Measurements from ENCODE around the gene PSTPIP2. TPM values are rescaled to one million over a fixed set of nuclear protein-coding genes. Genes with fewer than 3 reads are reported as not detected.

The PSTPIP2 gene
- total and polyA plus RNA-seq, 2 of the 4 experiments (the other 2 are of a cell fraction): 10.4 to 12.4 TPM

DNA sequence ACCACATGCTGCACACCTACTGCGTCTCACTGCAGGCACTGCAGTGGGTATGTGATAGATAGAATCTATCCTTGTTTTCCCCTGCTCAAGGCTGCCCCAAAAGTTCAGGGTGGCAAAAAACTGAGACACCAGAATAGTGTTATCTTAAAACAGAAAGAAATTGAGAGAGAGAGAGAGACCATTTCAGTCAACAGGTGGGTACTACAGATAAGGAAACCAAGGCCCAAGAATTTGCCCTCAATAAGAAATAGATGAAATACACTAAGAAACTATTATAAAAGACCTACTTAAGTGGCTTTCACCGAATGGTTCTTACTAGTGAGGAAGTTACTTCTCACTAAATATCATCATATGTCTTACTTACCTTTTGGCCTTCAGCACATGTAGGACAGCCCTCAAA, 132.8 kb downstream of the PSTPIP2 start:
- no peak overlapping the region for H2BK20ac ChIP-seq (ENCODE audit: low read depth, low read length)
- no peak overlapping the region for H3K27ac ChIP-seq (ENCODE audit: insufficient read depth, low read length)
- CTCF ChIA-PET: interaction anchor here (1.0 kb wide), 1 partner anchor 23 kb away, joined by 3 read pairs; no protein-coding TSS in a partner anchor
- peaks cover 18 to 43% of the 10 kb centered on the region in 2 experiments for H3K79me1 ChIP-seq (ENCODE audit: low read depth in 1 of 2, low read length in 2 of 2)
- H3K56ac ChIP-seq (ENCODE audit: extremely low read depth, insufficient read depth, low read length): no peak overlapping the region
- peak overlapping the region; percentile 57; the same call in 1 of the 2 replicates for H4K5ac ChIP-seq (ENCODE audit: low read depth, low read length)
- BruUV-seq (replicated peaks): no TSS peak
- no peak overlapping the region for H3K23ac ChIP-seq (ENCODE audit: low read depth, low read length)
- H4K8ac ChIP-seq (ENCODE audit: low read depth in 2 of 2, low read length in 2 of 2): peak overlapping the region in 1 of 2 experiments; percentile 51; a peak in 2 of 4 replicates
- H3K4me2 ChIP-seq (ENCODE audit: low read depth, low read length): no peak overlapping the region
- no peak overlapping the region for H3K14ac ChIP-seq (replicated peaks; ENCODE audit: low read depth, low read length)
- 0 out of 3 replicates have a peak overlapping the region, but pooled peaks have one; percentile 8 for H2BK15ac ChIP-seq (ENCODE audit: low read depth, low read length)
- intact Hi-C loops (cut with micrococcal nuclease) (no loop called here), in situ Hi-C loops (cut with MboI; ENCODE audit: low sequenced_read_pairs) (no loop called here), dilution Hi-C loops (cut with HindIII; ENCODE audit: low sequenced_read_pairs, unreplicated experiment) (no loop called here)
- no peak overlapping the region for H4K91ac ChIP-seq (ENCODE audit: insufficient read depth, low read depth, low read length)
- H3K4me3 ChIP-seq (ENCODE audit: insufficient read depth, low read depth, low read length): no peak overlapping the region
- no peak overlapping the region for H3K9ac ChIP-seq (ENCODE audit: low read depth, low read length)
- ATAC-seq (ENCODE audit: low read depth) (no peak), DNase-seq (no peak)
- POLR2A ChIA-PET (ENCODE audit: unreplicated experiment): no interaction called here
- H3K9me3 ChIP-seq (ENCODE audit: control insufficient read depth, insufficient read depth, low read length): no peaks in the 10 kb centered on the region
- H4K20me1 ChIP-seq (ENCODE audit: insufficient read depth, low read length): no peaks in the 10 kb centered on the region
- H3K4ac ChIP-seq (ENCODE audit: low read depth, low read length): peak overlapping the region; percentile 73; the same call in 1 of the 2 replicates
- peaks cover 18% of the 10 kb centered on the region for H3K4me1 ChIP-seq (ENCODE audit: control insufficient read depth, insufficient read depth, low read length)
- TF ChIP-seq BHLHE40 (IDR thresholded peaks at IDR 0.05; ENCODE audit: low read depth, low read length): no peak
- no peak for TF ChIP-seq SMC3 (IDR thresholded peaks at IDR 0.05; ENCODE audit: low read depth, low read length)
- TF ChIP-seq MAZ (IDR thresholded peaks at IDR 0.05; ENCODE audit: borderline replicate concordance, low read depth, low read length): no peak
- no peak for TF ChIP-seq NFE2L2 (IDR thresholded peaks at IDR 0.05; ENCODE audit: low read depth, low read length)
- no peak for TF ChIP-seq CHD1 (IDR thresholded peaks at IDR 0.05; ENCODE audit: low read depth, low read length)
- TF ChIP-seq, protein P1, sequence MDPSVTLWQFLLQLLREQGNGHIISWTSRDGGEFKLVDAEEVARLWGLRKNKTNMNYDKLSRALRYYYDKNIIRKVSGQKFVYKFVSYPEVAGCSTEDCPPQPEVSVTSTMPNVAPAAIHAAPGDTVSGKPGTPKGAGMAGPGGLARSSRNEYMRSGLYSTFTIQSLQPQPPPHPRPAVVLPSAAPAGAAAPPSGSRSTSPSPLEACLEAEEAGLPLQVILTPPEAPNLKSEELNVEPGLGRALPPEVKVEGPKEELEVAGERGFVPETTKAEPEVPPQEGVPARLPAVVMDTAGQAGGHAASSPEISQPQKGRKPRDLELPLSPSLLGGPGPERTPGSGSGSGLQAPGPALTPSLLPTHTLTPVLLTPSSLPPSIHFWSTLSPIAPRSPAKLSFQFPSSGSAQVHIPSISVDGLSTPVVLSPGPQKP (IDR thresholded peaks at IDR 0.05; ENCODE audit: borderline replicate concordance, low read depth, low read length): no peak
- no peak for TF ChIP-seq USF2 (IDR thresholded peaks at IDR 0.05; ENCODE audit: low read depth, low read length)
- TF ChIP-seq MXI1 (IDR thresholded peaks at IDR 0.05; ENCODE audit: borderline replicate concordance, low read depth, low read length): no peak
- no peak for TF ChIP-seq RCOR1 (IDR thresholded peaks at IDR 0.05; ENCODE audit: insufficient replicate concordance, low read length)
- no peak for TF ChIP-seq MAFK (IDR thresholded peaks at IDR 0.05; ENCODE audit: low read depth, low read length)
- WGBS, 2 experiments (ENCODE audit: extremely low coverage in 2 of 2, insufficient read length in 1 of 2): no CpG with 5 or more reads among the region's 2 CpGs
- H3K27me3 ChIP-seq (ENCODE audit: control insufficient read depth, insufficient read depth, low read length): no peaks in the 10 kb centered on the region
- H2BK5ac ChIP-seq (ENCODE audit: low read depth, low read length, poor library complexity, severe bottlenecking): peak overlapping the region; percentile 95
- no peak overlapping the region for H2AK9ac ChIP-seq (replicated peaks; ENCODE audit: low read depth, low read length, poor library complexity)
- 0 out of 2 replicates have a peak overlapping the region, but pooled peaks have one; percentile 6 for H2BK120ac ChIP-seq (ENCODE audit: low read depth, low read length)
- 0 out of 2 replicates have a peak overlapping the region, but pooled peaks have one; percentile 27 for H2AK5ac ChIP-seq (ENCODE audit: low read depth, low read length)
- H3K9me1 ChIP-seq (ENCODE audit: insufficient read depth, low read length): peaks cover 20% of the 10 kb centered on the region
- no peak overlapping the region; the same call in 1 of the 2 replicates for H3K18ac ChIP-seq (ENCODE audit: low read depth, low read length)
- peaks cover 47% of the 10 kb centered on the region for H3K36me3 ChIP-seq (ENCODE audit: control insufficient read depth, insufficient read depth, low read length)
- H2AFZ ChIP-seq (replicated peaks; ENCODE audit: low read length, poor library complexity): no peak overlapping the region

Measured in IMR-90 (cell line).